HG02840 (cell line): ENCODE data around the gene KRTAP20-1.

ENCODE experiments used
- ATAC-seq: cut with Tn5 transposase; IDR thresholded peaks from one replicate; pipeline ENCODE4 v1.9.1; 2021; ENCODE audit warnings: mild to moderate bottlenecking, moderate library complexity, moderate number of reproducible peaks; ENCODE audit not compliant: unreplicated experiment, low FRiP score

KRTAP20-1 gene

DNA sequence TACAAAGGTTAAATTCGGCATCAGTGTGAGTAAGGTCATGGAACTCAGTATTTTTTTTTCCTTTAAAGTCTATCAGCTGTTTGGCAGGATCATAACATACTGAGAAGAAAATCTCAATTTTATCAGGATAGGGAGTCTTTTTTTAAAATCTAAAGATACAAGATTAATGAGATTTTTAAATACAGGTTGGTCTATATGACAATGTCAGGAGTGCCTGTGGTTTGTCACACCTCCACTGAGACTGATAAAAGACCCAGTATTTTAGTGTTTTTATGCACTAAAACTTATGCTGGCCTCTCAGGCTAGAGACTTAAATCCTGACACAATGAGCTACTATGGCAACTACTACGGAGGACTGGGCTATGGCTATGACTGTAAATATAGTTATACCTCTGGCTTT, 26.3 kb downstream of the KRTAP20-1 start, which contains the start of gene KRTAP20-3:
TSS of gene KRTAP20-3 (plus strand) at position 301 of the 400 bp plus-strand sequence.
- ATAC-seq = no peak

DNA sequence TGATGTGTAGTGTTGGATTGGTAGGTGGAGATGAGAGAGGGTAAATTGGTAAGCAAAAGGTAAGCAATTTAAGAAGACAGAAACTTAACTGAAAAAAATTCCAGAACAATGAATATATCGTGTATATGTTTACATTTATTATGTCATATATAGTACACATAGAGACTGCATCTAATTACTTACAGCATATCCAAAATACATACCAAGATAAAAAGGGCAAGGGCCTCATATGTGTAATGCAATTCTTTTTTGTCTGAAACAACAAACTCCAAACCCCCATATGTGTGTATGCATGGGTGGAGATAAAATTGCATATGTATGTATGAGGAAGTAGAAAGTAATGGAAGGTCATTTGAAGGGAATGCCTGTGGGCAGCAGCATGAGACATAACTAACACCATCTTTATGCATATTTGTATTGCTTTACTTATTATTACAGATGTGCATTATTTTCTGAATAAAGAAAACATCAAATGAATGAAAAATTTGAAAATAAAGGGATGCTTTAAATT, 30.7 kb downstream of the KRTAP20-1 start:
- no peak for ATAC-seq

GRCh38 chr21:30652891-30653290, 36.7 kb downstream of the KRTAP20-1 start:
- ATAC-seq = no peak
